ENCODE measurements around the gene CFAP410. TPM values are rescaled to one million over a fixed set of nuclear protein-coding genes. Genes with fewer than 3 reads are reported as not detected.

The CFAP410 gene
- total RNA-seq, 2 experiments from 2014 or later: 15.1 to 20.6 TPM

DNA sequence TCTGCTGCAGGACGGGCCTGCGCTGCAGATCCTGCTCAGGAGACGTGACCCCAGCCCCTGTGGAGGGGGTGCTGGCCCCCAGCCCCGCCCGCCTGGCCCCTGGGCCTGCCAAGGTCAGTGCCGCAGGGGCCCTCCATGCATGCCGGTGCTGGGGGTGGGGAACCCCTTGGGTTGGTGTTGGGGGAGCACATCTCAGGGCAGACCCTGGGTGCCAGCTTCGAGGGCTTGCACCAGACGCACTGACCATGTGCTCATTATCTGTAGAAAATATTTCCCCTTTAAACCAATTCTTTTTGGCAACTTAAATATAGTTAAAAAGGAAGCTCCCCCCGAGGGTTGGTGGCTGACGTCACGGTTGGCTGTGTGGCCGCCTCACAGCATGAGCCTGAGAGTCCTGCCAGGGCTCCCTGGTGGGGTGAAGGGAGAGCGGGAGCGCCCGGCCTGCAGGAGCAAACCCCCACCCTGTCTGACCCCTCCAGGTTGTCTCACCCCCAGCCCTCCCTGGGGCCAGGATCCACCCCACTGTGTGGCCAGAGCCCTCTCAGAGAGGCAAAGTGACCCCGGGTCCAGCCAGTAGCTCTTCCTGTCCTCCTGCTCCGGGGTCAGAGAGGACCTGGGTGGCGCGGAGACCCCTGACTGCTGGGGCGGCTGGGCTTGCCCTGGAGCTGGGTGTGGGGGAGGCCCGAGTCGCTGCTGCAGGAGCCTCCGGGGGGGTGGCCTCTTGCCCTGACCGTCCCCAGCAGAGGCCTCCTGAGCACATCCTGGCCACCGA lies 44.6 kb downstream of the CFAP410 start:
- no peaks in the 10 kb centered on the region for H3K36me3 ChIP-seq (ENCODE audit: insufficient read depth, low read length)
- intact Hi-C loops (cut with micrococcal nuclease; ENCODE audit: unreplicated experiment): no loop called here
- H2AFZ ChIP-seq (ENCODE audit: low read length): no peak overlapping the region
- ChIA-PET CTCF (ENCODE audit: unreplicated experiment) (no interaction called here), POLR2A (no interaction called here)
- BruUV-seq (replicated peaks): no TSS peak
- TF ChIP-seq, protein P1, sequence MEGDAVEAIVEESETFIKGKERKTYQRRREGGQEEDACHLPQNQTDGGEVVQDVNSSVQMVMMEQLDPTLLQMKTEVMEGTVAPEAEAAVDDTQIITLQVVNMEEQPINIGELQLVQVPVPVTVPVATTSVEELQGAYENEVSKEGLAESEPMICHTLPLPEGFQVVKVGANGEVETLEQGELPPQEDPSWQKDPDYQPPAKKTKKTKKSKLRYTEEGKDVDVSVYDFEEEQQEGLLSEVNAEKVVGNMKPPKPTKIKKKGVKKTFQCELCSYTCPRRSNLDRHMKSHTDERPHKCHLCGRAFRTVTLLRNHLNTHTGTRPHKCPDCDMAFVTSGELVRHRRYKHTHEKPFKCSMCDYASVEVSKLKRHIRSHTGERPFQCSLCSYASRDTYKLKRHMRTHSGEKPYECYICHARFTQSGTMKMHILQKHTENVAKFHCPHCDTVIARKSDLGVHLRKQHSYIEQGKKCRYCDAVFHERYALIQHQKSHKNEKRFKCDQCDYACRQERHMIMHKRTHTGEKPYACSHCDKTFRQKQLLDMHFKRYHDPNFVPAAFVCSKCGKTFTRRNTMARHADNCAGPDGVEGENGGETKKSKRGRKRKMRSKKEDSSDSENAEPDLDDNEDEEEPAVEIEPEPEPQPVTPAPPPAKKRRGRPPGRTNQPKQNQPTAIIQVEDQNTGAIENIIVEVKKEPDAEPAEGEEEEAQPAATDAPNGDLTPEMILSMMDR (conservative IDR thresholded peaks at IDR 0.05; ENCODE audit: low read length): no peak
- TF ChIP-seq EZH2phosphoT487 (IDR thresholded peaks at IDR 0.05; ENCODE audit: borderline replicate concordance, low read depth, low read length): no peak
- no peaks in the 10 kb centered on the region for H3K9me3 ChIP-seq (ENCODE audit: low read length)
- no peak for DNase-seq (ENCODE audit: low spot score)
- H3K9me2 ChIP-seq (ENCODE audit: insufficient read depth, low read length): no peaks in the 10 kb centered on the region
- no peak overlapping the region for H3K4me2 ChIP-seq (ENCODE audit: low read length)
- no peaks in the 10 kb centered on the region for H3K79me2 ChIP-seq (ENCODE audit: insufficient read depth, low read depth, low read length)
- H3K27ac ChIP-seq (ENCODE audit: low read depth, low read length, poor library complexity, severe bottlenecking): no peak overlapping the region
- H3K4me1 ChIP-seq (ENCODE audit: insufficient read depth, low read length, poor library complexity, severe bottlenecking): peaks cover 50% of the 10 kb centered on the region
- H4K20me1 ChIP-seq (ENCODE audit: insufficient read depth, low read length): no peaks in the 10 kb centered on the region
- no peak overlapping the region for H3K4me3 ChIP-seq (ENCODE audit: low read depth, low read length, poor library complexity, severe bottlenecking)

DNA sequence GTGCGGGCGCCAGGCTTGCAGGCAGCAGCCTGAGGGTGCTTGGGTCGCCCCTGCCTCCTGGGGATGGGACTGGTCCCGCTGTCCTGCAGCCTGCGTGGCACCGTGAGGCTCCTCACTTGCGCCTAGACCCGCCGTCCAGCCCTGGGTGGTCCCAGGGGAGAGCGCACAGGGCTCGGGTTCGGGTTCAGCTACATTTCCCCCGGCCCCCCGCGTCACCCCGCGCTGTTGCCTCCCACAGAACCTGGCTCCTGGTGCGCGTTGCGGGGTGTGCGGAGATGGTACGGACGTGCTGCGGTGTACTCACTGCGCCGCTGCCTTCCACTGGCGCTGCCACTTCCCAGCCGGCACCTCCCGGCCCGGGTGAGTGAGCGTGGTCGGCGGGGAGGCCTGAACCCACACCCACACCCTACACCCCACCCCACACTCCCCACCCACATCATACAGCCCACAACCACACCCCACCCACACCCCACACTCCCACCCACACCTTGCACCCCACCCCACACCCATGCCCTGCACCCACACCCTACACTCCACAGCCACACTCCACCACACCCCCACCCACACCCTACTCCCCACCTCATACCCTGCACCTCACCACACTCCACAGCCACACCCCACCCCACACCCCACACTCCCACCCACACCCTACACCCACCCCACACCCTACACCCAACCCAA lies 45.5 kb downstream of the CFAP410 start:
- Histone ChIP-seq H4K20me1 (ENCODE audit: insufficient read depth, low read length) (no peaks in the 10 kb centered on the region), H2AFZ (ENCODE audit: low read length) (no peak overlapping the region), H3K36me3 (ENCODE audit: insufficient read depth, low read length) (no peaks in the 10 kb centered on the region), H3K79me2 (ENCODE audit: insufficient read depth, low read depth, low read length) (no peaks in the 10 kb centered on the region), H3K4me3 (ENCODE audit: low read depth, low read length, poor library complexity, severe bottlenecking) (no peak overlapping the region), H3K4me2 (ENCODE audit: low read length) (no peak overlapping the region), H3K4me1 (ENCODE audit: insufficient read depth, low read length, poor library complexity, severe bottlenecking) (peaks cover 42% of the 10 kb centered on the region), H3K9me3 (ENCODE audit: low read length) (no peaks in the 10 kb centered on the region), H3K27ac (ENCODE audit: low read depth, low read length, poor library complexity, severe bottlenecking) (no peak overlapping the region), H3K9me2 (ENCODE audit: insufficient read depth, low read length) (no peaks in the 10 kb centered on the region)
- BruUV-seq (replicated peaks): no TSS peak
- TF ChIP-seq, protein P1 (conservative IDR thresholded peaks at IDR 0.05; ENCODE audit: low read length): no peak
- no peak for TF ChIP-seq EZH2phosphoT487 (IDR thresholded peaks at IDR 0.05; ENCODE audit: borderline replicate concordance, low read depth, low read length)
- POLR2A ChIA-PET: no interaction called here
- DNase-seq (ENCODE audit: low spot score): no peak
- CTCF ChIA-PET (ENCODE audit: unreplicated experiment): no interaction called here
- intact Hi-C loops (cut with micrococcal nuclease; ENCODE audit: unreplicated experiment): no loop called here

DNA sequence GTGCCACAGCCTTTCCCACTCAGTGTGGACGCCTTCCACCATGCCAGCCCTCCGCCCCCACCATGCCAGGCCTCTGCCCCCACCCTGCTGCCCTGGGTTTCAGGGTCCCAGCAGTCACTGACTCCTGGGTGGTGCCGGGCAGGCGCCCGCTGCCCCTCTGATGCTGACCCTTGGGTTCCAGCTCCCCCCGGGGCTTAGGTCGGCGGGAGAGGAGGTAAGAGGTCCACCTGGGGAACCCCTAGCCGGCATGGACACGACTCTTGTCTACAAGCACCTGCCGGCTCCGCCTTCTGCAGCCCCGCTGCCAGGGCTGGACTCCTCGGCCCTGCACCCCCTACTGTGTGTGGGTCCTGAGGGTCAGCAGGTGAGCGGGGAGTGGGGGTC lies 46.4 kb downstream of the CFAP410 start:
- peaks cover 33% of the 10 kb centered on the region for H3K4me1 ChIP-seq (ENCODE audit: insufficient read depth, low read length, poor library complexity, severe bottlenecking)
- no peak for DNase-seq (ENCODE audit: low spot score)
- CTCF ChIA-PET (ENCODE audit: unreplicated experiment): no interaction called here

More for the DNA sequence above, 46.4 kb downstream of the CFAP410 start:
- H3K9me3 ChIP-seq (ENCODE audit: low read length): no peaks in the 10 kb centered on the region
- no peaks in the 10 kb centered on the region for H4K20me1 ChIP-seq (ENCODE audit: insufficient read depth, low read length)
- BruUV-seq (replicated peaks): no TSS peak
- no peak overlapping the region for H3K4me3 ChIP-seq (ENCODE audit: low read depth, low read length, poor library complexity, severe bottlenecking)
- TF ChIP-seq, protein P1 (conservative IDR thresholded peaks at IDR 0.05; ENCODE audit: low read length): no peak
- no peak for TF ChIP-seq EZH2phosphoT487 (IDR thresholded peaks at IDR 0.05; ENCODE audit: borderline replicate concordance, low read depth, low read length)
- no peak overlapping the region for H3K4me2 ChIP-seq (ENCODE audit: low read length)
- H3K36me3 ChIP-seq (ENCODE audit: insufficient read depth, low read length): no peaks in the 10 kb centered on the region
- H3K27ac ChIP-seq (ENCODE audit: low read depth, low read length, poor library complexity, severe bottlenecking): no peak overlapping the region
- no peaks in the 10 kb centered on the region for H3K79me2 ChIP-seq (ENCODE audit: insufficient read depth, low read depth, low read length)
- POLR2A ChIA-PET: no interaction called here
- no peak overlapping the region for H2AFZ ChIP-seq (ENCODE audit: low read length)
- no peaks in the 10 kb centered on the region for H3K9me2 ChIP-seq (ENCODE audit: insufficient read depth, low read length)
- intact Hi-C loops (cut with micrococcal nuclease; ENCODE audit: unreplicated experiment): no loop called here

All from OCI-LY7 (cell line).